NCI-H1436 (cell line): Measurements from ENCODE around the gene TMEM95.
"Not testable (repeated sequence)": the region's sequence is repeated elsewhere in the genome, so short reads cannot be mapped to it uniquely, and the experiment has no call there.

Experiments used
- DNase-seq: peaks from one replicate; lab custom pipeline; 2025; lab: John Stamatoyannopoulos, UW

TMEM95 gene

DNA sequence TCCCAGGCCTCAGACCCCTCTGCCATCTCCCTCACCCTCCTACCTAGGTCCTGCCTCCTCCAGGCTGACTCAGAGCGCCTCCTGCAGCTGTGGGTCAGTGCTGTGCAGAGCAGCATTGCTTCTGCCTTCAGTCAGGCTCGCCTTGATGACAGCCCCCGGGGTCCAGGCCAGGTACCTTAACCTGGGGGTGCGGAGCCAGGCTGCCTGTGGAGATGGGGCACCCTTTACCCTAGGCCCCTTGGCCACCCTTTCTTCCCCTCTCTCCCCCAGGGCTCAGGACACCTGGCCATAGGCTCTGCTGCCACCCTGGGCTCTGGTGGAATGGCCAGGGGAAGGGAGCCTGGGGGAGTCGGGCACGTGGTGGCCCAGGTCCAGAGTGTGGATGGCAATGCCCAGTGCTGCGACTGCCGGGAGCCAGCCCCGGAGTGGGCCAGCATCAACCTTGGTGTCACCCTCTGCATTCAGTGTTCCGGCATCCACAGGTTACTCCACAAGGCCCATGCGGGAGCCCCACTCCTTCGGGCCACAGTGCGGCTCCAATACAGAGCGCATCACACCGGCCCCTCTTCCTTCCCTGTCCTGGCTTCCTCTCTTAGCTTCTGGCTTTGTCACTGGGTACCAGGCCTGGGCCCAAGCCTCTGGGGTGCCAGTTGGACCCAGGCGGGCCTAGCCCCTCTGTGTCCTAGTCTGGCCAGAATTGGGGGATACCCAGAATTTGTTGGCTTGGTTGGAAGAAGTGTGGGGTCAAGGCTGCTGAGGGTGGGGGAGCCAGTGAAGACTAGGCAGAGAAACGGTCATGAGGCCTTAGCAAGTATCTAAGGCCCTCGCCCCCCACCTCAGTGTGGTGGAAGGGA, 8.0 kb upstream of the TMEM95 start:
- DNase-seq = no peak

DNA sequence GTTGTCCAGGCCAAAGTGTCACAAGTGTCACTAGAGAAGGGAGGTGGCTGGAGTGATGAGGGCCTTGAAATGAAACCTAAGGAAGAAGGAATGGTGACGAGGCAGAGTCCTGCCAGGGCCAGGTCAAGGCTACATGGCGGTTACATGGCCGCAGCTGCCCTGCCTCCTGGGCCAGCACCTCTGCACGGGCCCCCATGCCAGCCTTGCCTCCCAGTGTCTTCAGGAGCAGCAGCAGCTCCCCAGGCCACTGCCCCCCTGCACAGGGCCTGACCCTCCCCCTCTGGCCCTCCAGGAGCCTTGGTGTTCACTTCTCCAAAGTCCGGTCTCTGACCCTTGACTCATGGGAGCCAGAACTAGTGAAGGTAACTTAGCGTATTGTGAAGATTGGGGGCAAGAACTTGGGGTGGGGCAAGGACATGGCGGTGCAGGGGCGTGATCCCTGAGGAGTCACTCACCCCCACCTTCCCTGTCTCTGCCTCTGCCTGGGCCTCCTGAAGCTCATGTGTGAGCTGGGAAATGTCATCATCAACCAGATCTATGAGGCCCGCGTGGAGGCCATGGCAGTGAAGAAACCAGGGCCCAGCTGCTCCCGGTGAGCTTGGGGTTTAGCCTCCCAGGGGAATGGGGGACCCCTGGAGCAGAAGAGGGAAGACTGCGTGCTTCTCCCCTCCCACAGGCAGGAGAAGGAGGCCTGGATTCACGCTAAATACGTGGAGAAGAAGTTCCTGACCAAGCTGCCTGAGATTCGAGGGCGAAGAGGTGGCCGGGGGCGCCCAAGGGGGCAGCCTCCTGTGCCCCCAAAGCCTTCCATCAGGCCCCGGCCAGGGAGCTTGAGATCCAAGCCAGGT, 7.1 kb upstream of the TMEM95 start:
- no peak for DNase-seq

DNA sequence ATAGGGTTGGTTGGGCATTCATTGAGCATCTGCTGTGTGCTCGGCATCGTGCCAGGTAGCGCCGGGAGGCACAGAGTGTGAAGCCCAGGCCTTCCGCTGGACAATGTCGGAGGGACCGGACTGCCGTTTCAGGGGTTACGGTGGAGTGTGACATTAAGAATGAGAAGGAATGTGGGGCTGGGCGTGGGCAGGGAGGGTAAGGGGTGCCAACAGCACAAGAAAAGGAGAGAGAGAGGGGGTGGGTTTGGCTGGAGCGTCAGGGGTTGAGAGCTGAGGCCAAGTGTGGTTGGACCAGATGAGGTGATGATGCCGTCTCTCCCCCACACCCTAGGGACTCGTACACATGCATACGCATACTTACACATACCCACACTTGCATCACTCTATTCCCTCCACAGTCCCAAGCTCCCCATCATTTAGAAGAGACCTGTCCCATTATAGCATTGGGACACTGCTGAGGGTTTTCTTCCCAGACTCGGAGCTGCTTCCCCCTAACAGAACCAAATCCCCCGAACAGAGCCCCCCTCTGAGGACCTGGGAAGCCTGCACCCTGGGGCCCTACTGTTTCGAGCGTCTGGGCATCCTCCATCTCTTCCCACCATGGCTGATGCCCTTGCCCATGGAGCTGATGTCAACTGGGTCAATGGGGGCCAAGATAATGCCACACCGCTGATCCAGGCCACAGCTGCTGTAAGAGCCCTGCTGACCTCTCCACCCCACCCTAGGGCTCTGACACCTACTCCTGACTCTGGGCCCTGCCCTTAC, 6.3 kb upstream of the TMEM95 start:
- no peak for DNase-seq

DNA sequence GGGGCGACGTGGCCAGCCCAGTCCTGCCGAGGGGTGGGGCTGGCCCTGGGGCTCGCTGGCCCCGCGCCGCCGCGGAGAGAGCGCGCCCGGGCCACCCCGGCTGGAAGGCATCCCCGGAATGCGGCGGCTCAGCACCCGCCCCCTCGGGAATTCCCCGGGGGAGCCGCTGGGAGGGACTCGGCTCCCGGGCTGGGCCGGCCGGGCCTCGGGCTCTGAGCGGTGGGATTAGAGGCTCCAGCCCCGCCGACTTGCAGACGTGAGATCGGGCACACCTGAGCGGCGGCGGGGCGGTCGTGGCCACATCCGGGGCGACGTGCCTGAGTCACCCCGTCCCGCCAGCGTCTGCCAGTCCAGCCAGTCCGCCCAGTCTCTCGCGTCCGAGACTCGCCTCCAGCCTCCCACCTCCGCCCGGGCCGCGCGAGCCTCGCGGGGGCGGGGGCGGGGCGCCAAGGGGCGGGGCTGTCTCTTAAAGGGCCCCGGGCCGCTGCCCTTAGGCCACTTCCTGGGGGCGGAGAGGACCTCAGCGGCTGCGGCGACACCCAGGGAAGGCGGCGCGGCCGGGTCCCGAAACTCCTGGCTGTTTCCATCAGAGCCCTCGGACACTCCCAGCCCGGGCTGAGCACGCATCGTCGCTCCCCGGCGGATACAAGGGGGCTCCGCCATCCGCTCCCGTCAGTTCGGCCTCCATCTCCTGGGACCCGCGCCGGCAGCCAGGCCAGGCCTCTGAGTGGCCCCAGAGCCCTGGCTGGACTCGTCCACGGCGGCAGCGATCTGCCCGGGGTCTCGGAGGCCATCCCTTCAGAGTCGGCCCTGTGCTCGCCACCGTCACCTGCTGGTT, 3.1 kb upstream of the TMEM95 start, which contains the start of gene KCTD11:
Gene KCTD11 (plus strand): TSS at position 498 of the 838 bp plus-strand sequence.
- no peak for DNase-seq

DNA sequence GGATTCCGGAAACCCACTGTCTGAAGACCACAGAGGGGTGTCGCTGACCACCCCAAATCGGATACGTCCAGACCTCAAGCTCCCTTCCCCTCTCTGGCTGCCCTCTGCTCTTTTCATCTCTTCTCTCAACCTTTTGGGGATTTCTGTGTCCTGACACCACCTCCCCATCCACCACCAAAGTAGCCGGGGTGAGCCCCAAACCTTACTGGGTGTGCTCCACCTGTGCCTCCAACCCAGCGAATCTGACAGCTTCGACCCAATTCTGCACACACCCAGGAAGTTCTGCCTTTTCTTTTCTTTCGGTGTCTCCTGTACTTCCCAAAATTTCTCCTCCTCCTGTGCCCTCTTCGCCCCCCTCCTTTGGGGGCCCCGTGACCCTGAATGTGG, 2.5 kb upstream of the TMEM95 start:
- DNase-seq = no peak

DNA sequence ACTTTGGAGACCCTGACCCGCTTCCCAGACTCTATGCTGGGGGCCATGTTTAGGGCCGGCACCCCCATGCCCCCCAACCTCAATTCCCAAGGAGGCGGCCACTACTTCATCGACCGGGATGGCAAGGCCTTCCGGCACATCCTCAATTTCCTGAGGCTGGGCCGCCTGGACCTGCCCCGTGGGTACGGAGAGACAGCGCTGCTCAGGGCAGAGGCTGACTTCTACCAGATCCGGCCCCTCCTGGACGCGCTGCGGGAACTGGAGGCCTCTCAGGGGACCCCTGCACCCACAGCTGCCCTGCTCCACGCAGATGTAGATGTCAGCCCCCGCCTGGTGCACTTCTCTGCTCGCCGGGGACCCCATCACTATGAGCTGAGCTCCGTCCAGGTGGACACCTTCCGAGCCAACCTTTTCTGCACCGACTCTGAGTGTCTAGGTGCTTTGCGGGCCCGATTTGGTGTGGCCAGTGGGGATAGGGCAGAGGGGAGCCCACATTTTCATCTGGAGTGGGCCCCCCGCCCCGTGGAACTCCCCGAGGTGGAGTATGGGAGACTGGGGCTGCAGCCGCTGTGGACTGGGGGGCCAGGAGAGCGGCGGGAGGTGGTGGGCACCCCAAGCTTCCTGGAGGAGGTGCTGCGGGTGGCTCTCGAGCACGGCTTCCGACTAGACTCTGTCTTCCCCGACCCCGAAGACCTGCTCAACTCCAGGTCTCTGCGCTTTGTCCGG, 1.9 kb upstream of the TMEM95 start:
- DNase-seq = no peak

DNA sequence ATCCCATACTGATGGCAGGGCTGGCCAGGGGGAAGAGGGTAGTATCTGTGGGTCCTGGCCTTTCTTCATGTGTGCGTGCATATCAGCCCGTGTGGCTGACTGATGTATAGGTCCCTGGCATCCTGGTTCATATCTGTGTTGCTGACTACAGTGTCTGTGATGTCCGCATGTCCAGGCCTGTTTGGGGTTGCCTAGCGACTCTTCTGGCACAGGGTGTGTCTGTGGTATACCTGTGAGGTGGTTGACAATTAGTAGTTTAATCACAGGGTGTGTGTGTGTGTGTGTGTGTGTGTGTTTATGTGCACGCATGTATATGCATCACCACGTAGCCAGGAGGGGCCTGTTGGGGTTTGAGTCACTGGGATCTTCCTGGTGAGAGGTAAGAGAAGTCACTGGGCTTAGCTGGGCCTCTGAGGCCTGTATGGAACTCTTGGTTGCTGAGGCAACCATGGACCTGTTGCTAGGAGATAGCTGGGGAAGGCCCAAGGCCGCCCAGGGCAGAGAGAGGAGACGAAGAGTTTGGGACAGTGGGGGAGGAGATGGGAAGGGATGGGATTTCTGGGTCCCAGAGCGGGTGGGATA, 603 bp upstream of the TMEM95 start:
- no peak for DNase-seq

DNA sequence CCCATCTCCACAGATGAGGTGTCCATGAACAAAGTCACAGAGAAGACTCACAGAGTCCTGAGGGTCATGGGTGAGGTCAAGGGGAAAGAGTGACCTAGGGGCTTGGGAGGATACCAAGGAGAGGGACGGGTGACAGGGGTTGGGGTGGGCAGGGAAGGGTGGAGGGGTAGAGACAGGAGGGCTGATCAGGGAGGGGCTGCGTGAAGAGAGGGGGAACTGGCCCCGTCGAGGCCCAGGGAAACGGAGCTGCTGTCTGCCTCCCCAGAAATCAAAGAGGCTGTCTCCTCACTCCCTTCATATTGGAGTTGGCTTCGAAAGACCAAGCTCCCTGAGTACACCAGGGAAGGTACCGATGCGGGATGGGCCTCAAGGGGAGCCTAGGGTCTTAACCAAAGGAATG, 617 bp downstream of the TMEM95 start:
- DNase-seq = no peak

DNA sequence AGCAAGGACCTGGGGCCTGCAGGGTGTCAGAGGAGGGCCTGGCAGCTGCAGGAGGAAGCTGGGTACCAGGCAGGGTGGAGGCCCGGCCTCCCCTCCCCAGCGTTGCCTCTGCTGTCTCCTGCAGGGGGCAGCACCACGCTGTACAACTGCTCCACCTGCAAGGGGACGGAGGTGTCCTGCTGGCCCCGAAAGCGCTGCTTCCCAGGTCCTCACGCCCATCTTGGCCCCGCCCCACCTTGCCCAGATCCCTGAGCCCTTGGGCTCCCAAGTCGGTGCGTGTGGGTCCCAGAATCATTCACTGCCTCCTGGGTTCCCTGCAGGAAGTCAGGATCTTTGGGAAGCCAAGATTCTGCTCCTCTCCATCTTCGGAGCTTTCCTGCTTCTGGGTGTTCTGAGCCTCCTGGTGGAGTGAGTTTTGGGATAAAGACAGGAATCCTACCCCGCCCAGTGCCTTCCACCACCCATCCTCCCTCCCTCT, 1.2 kb downstream of the TMEM95 start:
- peak; percentile 59 for DNase-seq

DNA sequence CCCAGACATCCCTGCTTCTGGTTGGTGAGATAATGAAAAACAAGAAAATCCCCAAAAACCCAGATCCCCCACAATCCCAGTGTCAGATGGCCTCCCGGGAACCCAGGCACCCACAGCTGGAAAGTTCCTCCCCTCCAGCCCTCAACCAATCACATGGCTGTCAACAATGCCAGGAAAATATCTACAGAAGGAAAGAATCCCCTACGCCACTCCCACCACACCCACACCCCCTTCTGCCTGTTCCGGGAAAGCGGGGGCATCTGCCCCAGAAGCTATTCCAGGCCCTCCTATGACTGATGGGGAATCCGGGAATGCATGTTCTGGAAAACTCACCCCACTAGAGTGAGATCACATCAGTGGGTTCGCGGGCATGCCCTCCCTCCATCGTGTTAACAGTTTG, 1.8 kb downstream of the TMEM95 start:
- no peak for DNase-seq

DNA sequence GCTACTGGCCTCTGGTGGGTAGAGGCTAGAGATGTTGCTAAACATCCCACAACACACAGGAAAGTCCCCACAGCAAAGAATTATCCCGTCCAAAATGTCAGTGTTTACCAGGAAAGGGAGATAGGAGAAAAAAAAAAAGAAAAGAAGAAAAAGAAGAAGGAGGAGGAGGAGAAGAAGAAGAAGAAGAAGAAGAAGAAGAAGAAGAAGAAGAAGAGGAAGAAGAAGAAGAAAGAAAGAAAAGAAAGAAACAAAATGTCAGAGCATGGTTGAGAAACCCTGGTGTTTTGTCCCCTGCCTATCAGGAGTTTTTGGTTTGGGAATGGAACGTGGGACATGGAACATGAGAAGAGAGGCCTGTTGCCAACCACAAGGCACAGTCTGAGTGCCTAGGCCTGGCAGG, 2.4 kb downstream of the TMEM95 start:
- no peak for DNase-seq

DNA sequence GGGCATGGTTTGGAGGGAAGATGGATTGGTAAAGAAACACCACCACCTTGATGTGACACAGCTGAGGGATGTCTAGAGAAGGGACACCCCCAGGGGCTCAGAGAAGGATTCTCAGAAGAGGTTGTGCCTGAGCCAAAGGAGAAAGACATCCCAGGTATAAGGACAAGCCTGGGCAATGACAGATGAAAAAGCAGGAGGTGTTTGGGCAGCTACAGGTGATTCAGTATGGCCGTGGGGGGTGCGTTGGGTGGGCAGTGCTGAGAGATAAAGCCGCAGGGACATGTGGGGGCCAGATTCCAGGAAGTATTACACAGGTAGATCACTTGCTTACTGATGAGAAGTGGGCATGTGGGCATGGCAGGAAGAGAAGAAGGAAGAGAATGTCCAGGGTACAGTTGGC, 7.0 kb downstream of the TMEM95 start:
- DNase-seq = no peak

DNA sequence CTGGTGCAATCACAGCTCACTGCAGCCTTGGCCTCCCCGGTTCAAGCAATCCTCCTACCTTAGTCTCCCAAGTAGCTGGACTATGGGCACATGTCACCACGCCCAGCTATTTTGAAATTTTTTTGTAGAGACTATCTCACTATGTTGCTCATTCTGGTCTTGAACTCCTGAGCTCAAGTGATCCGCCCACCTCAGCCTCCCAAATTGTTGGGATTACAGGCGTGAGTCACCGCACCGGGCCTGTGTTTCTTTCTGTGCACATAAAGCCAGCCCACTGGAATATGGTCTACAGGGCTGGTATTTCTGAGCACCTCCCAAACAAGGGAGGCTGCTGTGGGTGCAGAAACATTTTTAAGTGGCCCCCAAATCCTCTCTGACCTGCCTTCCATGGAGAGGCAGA, 8.4 kb downstream of the TMEM95 start:
- DNase-seq = no peak

DNA sequence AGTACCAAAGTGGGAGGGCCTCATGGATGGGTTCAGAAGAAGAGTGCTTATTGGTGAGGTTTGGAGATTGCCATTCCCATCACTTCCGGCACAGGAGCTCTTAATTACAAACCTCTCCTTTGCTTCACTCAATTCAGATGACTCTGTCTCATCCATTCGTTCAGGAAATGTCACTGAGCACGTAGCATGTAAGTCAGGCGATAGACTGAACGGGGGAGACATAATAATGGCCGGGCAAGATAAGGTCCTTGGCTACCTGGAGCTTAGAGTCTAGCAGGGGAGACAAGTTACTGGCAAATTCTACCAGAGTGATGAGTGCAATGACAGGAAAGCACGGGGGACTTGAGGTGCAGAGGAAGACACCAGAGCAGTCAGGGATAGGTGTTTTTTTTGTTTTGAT, 11.0 kb downstream of the TMEM95 start:
- DNase-seq = not testable (repeated sequence)

DNA sequence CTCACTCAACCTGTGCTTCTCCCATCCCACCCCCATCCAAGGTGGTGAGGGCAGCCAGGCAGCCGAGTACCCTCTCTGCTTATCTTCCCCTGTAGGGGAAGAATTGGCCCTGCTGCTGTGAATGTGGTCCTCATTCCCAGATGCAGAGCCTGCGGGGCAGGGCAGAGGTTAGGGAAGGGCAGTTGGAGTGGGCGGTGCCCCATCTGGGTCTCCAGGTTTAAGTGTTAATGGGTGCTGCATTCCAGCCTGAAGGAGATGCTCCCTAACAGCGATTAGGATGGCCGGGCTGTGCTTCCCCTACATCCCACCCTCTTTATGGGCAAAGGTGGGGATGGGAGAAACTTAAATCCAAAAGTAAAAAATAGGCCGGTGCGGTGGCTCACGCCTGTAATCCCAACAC, 12.1 kb downstream of the TMEM95 start:
- no peak for DNase-seq

DNA sequence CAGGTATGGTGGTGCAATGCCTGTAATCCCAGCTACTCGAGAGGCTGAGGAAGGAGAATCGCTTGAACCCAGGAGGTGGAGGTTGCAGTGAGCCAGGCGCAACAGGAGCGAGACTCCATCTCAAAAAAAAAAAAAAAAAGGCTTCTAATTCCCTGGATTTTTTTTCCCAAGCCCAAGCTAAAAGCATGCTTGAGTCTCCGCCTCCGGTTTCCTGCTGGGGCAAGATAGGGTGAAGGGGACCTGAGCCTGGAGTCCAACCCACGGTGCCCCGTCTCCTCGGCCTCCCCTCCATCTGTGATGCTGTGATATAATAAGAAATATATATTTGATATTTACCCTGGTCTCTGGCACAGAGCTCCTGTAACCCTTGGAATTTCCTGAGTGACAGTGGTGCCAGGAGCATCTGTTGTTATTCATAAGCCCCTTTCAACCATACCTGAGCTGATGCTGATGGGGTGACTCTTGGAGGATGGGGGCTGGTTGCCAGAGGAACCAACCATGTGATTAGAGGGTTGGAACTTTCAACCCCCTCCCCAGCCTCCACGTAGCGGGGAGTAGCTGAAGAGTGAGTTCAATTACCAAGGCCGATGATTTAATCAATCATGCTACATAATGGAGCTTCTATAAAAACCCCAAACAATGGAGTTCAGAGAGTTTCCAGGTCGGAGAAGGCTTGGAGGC, 13.1 kb downstream of the TMEM95 start:
- no peak for DNase-seq

DNA sequence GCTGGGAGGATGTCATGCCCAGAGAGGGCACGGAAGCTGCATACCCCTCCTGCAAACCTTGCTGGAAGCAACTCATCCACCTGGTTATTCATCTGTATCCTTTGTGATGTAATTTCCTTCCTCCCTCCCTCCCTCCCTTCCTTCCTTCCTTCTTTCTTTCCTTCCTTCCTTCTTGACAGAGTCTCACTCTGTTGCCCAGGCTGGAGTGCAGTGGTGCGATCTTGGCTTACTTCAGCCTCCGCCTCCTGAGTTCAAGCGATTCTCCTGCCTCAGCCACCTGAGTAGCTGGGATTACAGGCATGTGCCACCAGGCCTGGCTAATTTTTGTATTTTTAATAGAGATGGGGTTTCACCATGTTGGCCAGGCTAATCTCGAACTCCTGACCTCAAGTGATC, 13.6 kb downstream of the TMEM95 start:
- not testable (repeated sequence) for DNase-seq

DNA sequence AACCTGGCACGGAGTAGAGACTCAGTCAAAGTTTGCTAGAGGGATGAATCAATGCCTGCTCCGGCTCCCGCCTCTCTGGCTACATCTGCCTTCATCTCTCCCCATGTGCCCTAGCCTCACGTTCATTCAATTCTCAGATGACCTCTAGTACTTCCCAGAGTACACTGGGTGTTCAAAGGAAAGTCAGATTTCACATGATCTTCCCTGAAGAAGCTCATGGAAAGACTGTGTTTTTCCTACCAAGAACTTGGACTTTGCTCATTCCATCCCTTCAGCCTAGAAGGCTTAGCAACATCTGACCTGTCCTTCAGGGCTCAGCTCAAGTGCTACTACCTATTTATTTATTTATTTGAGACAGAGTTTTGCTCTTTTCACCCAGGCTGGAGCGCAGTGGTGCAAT, 14.9 kb downstream of the TMEM95 start:
- no peak for DNase-seq

DNA sequence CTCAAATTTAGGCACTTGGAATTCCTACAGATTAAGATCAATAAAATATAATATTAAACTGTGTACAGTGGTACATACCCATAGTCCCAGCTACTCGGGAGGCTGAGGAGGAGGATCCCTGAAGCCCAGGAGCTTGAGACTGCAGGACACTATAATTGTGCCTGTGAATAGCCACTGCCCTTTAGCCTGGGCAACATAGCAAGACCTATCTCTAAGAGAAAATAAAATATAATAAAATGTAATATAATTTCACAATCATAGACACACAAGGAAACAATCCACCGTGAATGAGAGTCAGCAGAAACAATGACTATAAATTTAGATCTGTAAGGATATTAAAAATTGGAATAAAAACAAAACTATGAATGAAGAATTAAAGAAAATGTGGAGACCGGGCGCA, 15.9 kb downstream of the TMEM95 start:
- DNase-seq = no peak

DNA sequence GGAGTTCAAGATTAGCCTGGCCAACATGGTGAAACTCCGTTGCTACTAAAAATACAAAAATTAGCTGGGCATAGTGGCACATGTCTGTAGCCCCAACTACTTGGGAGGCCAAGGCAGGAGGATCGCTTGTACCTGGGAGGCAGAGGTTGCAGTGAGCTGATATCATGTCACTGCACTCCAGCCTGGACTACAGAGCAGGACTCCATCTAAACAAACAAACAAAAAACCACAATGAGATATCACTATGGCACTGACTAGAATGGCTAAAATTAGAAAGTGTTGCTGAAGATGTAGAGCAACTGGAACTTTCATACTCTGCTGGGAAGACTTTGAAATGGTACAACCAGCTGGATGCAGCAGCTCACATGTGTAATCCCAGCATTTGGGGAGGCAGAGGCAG, 19.4 kb downstream of the TMEM95 start:
- no peak for DNase-seq
